ENCODE results near the gene MRM1.

MRM1 gene

GRCh38 chr17:36601303-36602029, at the start of gene MRM1:
Gene MRM1 (plus strand): TSS chr17:36601583. CDS start chr17:36601811, 228 bp downstream.
- DNase-seq, result peak; percentile 59

- no peak for DNase-seq
Measured at GRCh38 chr17:36553459-36553858, 47.9 kb upstream of the MRM1 start.

GRCh38 chr17:36566081-36566480, 35.3 kb upstream of the MRM1 start:
- no peak for DNase-seq

GRCh38 chr17:36575028-36575427, 26.4 kb upstream of the MRM1 start:
- DNase-seq, result no peak

- DNase-seq, result no peak
Measured at GRCh38 chr17:36576793-36577192, 24.6 kb upstream of the MRM1 start.

GRCh38 chr17:36578671-36579070, 22.7 kb upstream of the MRM1 start:
- no peak for DNase-seq

GRCh38 chr17:36583787-36584186, 17.6 kb upstream of the MRM1 start:
- no peak for DNase-seq

- no peak for DNase-seq
Measured at GRCh38 chr17:36586138-36586537, 15.2 kb upstream of the MRM1 start.

- no peak for DNase-seq
Measured at GRCh38 chr17:36590082-36590481, 11.3 kb upstream of the MRM1 start.

- peak; percentile 53 for DNase-seq
Measured at GRCh38 chr17:36591434-36592315, 9.7 kb upstream of the MRM1 start, which contains the start of gene DHRS11. Gene DHRS11 (plus strand): TSS chr17:36591879. CDS start chr17:36592010, 131 bp downstream.

- no peak for DNase-seq
Measured at GRCh38 chr17:36592316-36592715, 9.1 kb upstream of the MRM1 start.

- DNase-seq, result no peak
Measured at GRCh38 chr17:36592716-36593321, 8.6 kb upstream of the MRM1 start.

GRCh38 chr17:36593656-36594316, 7.6 kb upstream of the MRM1 start:
- DNase-seq, result no peak

- no peak for DNase-seq
Measured at GRCh38 chr17:36594626-36595401, 6.6 kb upstream of the MRM1 start.

- no peak for DNase-seq
Measured at GRCh38 chr17:36597226-36597625, 4.2 kb upstream of the MRM1 start.

GRCh38 chr17:36597866-36598777, 3.3 kb upstream of the MRM1 start:
- no peak for DNase-seq

GRCh38 chr17:36598951-36599401, 2.4 kb upstream of the MRM1 start:
- no peak for DNase-seq

GRCh38 chr17:36599546-36600250, 1.7 kb upstream of the MRM1 start:
- no peak for DNase-seq

GRCh38 chr17:36600465-36600864, 918 bp upstream of the MRM1 start:
- no peak for DNase-seq

GRCh38 chr17:36600936-36601302, 464 bp upstream of the MRM1 start:
- no peak for DNase-seq

Measured in NCI-H1694 treated with DMSO at 0.1 percent for 48 hours (cell line).